Measurements from ENCODE around the gene CD300LF.

DNA sequence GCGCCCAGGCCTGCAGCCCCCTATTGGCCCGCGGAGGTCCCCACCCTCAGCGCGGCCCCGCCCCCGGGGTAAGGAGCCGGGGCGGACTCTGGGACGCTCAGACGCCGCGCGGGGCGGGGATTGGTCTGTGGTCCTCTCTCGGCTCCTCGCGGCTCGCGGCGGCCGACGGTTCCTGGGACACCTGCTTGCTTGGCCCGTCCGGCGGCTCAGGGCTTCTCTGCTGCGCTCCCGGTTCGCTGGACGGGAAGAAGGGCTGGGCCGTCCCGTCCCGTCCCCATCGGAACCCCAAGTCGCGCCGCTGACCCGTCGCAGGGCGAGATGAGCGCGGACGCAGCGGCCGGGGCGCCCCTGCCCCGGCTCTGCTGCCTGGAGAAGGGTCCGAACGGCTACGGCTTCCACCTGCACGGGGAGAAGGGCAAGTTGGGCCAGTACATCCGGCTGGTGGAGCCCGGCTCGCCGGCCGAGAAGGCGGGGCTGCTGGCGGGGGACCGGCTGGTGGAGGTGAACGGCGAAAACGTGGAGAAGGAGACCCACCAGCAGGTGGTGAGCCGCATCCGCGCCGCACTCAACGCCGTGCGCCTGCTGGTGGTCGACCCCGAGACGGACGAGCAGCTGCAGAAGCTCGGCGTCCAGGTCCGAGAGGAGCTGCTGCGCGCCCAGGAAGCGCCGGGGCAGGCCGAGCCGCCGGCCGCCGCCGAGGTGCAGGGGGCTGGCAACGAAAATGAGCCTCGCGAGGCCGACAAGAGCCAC is 36.0 kb upstream of the CD300LF start, which contains the start of gene NHERF1:
- TF ChIP-seq, protein P1, sequence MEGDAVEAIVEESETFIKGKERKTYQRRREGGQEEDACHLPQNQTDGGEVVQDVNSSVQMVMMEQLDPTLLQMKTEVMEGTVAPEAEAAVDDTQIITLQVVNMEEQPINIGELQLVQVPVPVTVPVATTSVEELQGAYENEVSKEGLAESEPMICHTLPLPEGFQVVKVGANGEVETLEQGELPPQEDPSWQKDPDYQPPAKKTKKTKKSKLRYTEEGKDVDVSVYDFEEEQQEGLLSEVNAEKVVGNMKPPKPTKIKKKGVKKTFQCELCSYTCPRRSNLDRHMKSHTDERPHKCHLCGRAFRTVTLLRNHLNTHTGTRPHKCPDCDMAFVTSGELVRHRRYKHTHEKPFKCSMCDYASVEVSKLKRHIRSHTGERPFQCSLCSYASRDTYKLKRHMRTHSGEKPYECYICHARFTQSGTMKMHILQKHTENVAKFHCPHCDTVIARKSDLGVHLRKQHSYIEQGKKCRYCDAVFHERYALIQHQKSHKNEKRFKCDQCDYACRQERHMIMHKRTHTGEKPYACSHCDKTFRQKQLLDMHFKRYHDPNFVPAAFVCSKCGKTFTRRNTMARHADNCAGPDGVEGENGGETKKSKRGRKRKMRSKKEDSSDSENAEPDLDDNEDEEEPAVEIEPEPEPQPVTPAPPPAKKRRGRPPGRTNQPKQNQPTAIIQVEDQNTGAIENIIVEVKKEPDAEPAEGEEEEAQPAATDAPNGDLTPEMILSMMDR (IDR thresholded peaks at IDR 0.05; ENCODE audit: poor library complexity) = peak; percentile 37
- TF ChIP-seq EZH2 (IDR thresholded peaks at IDR 0.05; ENCODE audit: borderline replicate concordance) = no peak

Measured in hepatocyte (in vitro differentiated cells).